IPS DF 19.7 (cell line): Measurements from ENCODE around the gene C9orf85.
"Not testable (repeated sequence)": the region's sequence is repeated elsewhere in the genome, so short reads cannot be mapped to it uniquely, and the experiment has no call there.

Experiments used
- DNase-seq: peaks from one replicate; pipeline ENCODE4 v3.0.0-alpha.2; 2013; ENCODE audit warnings: low read depth, low spot score

C9orf85 gene

GRCh38 chr9:71941998-71942567 lies 30.6 kb downstream of the C9orf85 start:
- DNase-seq: no peak

GRCh38 chr9:71944754-71945375 lies 33.4 kb downstream of the C9orf85 start:
- DNase-seq: no peak

GRCh38 chr9:71954652-71955051 lies 43.2 kb downstream of the C9orf85 start:
- DNase-seq: not testable (repeated sequence)

DNA sequence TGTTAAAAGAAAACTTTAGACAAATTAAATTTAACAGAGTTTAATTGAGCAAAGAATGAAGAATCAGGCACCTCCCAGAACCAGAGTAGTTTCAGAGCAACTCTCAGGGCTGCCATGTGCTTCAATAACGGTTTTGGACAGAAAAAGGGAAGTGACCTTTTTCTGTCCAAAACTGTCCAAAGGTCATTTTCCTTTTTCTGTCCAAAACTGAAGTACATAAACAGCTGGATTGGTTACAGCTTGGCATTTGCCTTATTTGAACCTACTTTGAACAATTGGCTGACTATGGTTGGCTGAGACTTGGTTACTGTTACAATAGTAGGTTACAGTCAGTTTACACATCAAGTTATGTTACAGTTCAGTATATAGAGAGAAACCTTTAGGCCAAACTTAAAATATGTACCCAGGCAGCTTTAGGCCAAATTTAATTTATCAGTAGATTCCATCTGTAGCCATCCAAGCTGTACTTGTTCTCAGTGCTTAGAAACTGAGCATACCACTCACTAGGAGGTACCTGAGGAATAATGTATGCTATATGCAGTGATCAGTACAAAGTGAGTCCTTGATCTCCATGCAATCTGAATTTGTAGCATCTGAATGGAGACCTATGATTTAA lies 44.0 kb downstream of the C9orf85 start:
- DNase-seq: no peak

DNA sequence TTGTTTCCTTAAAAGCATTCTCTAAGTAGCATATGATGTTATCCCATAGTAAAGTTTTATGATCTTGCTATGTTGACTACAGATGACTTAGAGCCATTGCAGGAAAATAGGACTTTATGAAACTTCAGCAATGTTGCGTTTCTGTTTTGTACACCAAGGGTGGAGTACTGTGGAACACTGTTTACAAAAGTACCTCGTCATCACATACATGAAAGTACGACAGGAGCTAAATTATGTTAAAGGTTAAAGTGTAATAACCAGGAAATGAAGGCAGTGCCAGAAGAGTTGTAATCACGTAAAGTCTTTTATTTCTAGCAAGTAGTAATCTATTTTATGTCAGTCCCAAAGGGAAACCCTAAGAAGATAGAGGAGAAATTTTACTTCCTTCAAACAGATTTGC lies 50.9 kb downstream of the C9orf85 start:
- no peak for DNase-seq

DNA sequence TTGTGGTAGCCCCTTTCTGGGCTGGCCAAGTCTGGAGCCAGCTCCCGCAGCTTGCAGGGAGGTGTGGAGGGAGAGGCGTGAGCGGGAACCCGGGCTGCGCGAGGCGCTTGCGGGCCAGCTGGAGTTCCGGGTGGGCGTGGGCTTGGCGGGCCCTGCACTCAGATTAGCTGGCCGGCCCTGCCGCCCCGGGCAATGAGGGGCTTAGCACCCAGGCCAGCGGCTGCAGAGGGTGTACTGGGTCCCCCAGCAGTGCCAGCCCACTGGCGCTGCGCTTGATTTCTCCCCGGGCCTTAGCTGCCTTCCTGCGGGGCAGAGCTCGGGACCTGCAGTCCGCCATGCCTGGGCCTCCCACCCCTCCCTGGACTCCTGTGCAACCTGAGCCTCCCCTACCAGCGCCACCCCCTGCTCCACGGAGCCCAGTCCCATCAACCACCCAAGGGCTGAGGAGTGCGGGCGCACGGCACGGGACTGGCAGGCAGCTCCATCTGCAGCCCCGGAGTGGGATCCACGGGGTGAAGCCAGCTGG lies 52.1 kb downstream of the C9orf85 start:
- not testable (repeated sequence) for DNase-seq

GRCh38 chr9:71965403-71965802 lies 54.0 kb downstream of the C9orf85 start:
- DNase-seq: no peak

DNA sequence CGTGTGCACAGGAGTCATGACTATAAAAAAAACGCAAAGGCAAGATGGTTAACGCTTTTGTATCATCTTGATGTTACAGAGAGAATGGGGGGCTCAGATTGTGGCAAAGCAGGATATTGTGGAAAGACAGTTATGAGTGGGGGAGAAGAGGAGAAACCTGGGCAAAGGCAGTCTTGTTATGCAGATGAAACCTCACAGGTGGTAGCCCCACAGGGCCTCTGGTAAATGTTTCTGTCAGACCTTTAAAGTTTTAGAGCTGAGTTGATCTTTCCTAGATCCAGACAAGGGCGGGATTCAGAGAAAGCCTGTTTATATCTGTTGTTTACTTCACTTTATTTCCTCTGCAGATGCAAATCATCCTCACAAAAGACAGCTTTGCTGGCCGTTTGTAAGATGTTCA lies 55.2 kb downstream of the C9orf85 start:
- peak; percentile 67 for DNase-seq

- DNase-seq: no peak
These were observed 57.2 kb downstream of the C9orf85 start for GRCh38 chr9:71968541-71969090.

DNA sequence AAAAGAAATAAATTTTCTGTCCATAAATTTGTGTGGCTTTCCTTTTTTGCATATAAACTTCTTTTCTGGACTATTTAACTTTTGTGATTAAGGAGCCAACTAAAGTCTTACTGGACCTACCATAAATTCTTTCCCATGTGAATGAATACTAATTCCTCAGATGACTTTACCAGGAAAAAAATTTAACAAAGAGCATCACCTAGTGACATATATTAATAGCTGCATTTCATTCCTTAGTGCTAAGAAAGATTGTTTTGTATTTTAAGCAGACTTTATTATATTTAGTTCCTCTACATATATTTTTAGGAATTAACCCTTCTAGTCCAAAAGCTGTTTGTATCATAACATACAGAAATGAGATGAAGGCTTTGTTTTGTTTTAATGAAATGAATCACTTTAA lies 64.4 kb downstream of the C9orf85 start:
- no peak for DNase-seq

GRCh38 chr9:71977003-71977402 lies 65.6 kb downstream of the C9orf85 start:
- DNase-seq: no peak

GRCh38 chr9:71980266-71981190 lies 69.1 kb downstream of the C9orf85 start:
- no peak for DNase-seq

DNA sequence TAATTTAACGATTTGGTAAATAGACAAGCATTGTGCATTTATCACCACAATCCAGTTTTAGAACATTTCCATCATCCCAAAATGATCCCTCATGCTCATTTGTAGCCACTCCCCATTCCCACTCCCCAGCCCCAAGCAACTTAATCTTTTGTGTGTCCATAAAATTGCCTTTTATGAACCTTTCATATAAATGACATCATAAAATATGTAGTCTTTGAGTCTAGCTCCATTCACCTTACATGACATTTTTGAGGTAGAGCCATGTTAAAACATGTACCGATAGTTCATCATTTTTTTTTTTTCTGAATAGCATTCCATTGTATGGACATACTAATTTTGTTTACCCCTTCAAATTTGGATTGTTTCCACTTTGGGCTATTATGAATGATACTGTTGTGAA lies 70.5 kb downstream of the C9orf85 start:
- DNase-seq: no peak

DNA sequence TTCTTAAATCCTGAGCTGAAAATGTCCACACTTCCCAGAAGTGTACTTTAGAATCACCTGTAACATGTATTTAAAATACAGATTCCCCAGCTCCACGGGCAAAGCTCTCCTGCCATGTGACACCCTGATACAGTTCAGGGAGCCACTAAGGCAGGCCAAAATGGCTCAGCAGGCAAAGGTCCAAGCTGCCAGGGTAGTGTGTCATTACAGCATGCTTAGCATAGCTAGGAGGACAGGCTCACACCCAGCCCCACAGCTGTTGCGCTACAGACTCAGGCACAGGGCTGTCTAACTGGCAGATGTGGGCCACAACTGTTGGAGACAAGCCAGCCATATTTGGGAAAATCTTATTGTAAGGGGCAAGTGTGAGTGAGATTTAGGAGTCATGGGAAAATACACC lies 73.0 kb downstream of the C9orf85 start:
- no peak for DNase-seq

DNA sequence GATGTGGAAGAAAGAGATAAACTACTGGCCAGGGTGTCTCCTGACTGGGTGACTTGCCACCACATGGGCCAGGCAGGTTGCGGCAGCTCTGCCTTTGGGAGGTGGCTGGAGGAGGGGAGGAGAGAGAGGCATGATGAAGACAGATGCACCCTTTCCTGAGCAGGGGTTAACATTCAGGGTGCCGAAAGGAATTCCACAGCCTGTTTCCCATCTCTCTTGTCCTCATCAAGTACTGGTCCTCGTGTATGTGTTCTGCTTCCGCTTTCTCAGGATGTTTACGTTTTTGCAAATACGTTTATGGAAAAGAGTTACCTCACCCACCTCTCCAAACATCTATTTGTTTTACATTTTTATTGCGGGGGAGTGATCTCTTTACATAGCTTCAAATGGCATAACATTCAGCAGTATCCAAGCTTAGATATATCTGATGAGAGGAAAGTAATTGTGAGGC lies 73.4 kb downstream of the C9orf85 start:
- no peak for DNase-seq

GRCh38 chr9:71985297-71985911 lies 74.0 kb downstream of the C9orf85 start:
- DNase-seq: peak; percentile 82

- no peak for DNase-seq
These were observed 75.5 kb downstream of the C9orf85 start for GRCh38 chr9:71986900-71987299.

DNA sequence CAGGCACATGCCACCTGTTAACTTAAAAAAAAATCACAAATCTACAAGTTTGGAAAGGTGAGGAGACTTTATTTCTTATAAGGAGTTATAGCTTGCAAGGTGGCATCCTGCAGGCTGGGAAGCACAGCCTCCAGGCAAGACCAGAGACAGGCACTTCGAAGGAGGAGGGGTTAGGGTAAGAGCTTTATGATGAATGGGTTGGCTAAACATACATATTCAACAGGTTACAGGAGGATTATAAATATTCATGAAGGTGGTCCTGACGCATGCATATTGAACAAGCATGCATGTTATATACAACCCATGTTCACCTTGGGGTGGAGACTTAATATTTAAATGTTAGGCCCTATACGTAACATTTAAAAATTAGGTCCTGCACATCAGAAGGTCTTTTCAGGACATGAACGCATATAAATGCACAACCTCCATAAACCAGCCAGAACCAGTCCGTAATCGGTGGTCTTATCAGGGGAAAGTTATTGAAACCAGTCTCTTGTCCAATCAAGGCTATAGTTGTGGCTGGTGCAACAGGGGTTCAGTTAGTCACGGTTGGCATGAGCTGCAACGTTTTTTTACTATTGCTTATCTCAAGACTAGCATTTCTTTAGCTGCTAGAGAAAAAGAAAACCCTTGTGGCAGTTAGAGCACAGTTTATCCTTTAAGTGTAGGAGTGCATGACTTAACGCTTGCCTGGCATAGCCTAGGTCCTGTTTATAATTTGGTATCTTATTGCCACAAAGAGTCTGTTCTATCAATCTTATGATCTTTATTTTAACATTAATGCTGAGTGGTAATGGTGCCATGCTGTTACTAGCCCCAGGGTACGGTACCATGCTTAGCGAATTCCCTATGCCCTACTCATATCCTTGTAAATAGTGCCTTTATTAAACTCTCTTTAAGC lies 76.3 kb downstream of the C9orf85 start:
- DNase-seq: no peak

- no peak for DNase-seq
These were observed 79.0 kb downstream of the C9orf85 start for GRCh38 chr9:71990466-71990865.

DNA sequence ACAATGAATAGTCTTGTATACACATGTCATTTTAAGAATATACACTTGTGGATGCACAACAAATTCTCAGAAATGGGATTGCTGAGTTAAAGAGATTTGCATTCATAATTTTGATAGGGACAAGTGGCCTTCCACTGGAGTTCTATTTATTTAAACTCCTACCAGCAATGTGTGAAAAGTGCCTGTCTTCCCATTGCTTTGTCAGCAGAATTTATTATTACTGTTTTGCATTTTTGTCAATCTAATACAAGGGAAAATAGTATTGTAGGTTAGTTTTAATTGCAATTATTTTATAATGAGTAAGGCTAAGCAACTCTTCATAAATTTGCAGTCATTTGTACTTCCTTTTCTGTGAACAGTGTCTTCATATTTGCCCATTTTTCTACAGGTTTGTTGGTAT lies 94.0 kb downstream of the C9orf85 start:
- DNase-seq: no peak
